GM19463 (cell line): ENCODE measurements around the gene HYDIN.
"Not testable (repeated sequence)": the region's sequence is repeated elsewhere in the genome, so short reads cannot be mapped to it uniquely, and the experiment has no call there.

Experiments used
- ATAC-seq: cut with Tn5 transposase; IDR thresholded peaks from one replicate; pipeline ENCODE4 v1.9.1; 2021; ENCODE audit warnings: mild to moderate bottlenecking, moderate library complexity; ENCODE audit not compliant: unreplicated experiment

Gene HYDIN

DNA sequence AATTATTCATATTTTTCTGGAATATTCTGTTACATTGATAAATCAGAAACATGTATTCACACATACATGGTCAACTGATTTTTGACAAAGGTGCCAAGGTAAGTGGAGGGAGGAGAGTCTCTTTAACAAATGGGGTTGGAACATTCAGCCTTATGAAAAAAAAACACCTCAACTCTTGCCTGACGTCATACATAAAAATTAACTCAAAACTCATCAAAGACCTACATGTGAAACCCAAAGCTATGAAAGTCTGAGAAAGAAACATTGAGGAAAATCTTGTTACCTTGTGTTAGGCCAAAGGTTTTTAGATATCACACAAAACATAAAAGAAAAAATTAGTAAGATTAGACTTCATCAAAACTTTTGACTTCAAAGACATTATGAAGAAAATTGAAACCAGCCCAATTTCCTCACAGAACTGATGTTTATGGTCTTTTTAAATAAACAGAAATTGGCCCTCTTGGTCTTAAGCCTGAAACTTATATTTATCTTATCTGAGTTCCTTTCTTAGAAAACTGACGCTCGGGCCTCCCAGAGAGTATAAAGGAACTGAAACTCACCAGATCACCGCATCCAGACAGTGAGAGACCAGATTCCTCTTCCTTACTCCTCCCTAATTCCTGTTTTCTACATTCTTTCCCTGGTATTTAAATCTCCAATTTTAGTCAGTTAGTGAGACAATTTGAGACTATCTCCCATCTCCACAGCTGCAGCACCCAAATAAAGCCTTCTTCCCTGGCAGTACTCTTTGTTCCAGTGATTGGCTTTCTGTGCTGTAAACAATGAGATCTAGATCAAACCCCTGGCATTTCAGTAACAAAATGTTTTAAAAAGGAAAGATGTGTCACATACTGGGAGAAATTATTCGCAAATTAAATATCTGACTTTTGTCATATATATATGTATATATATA is 4.0 kb downstream of the HYDIN start:
- no peak for ATAC-seq

DNA sequence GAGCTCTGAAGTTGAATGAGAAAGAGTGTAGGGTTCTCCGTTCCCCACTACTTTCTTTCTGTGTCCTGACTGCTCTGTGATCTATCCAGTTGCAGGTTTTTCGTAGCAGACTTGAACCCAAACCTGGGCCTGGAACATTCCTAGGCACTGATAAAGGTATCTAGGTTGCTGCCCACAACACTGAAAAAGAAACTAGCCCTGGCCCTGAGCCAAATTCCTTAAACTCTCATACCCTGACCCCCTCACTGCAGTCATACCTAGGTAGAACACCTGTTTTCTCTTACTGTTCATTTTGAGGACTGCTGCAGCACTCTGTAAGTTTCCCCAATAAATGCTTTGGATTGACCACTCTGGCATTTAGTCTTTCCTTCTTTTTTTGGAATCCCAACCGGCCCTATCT is 5.4 kb downstream of the HYDIN start:
- ATAC-seq: no peak

DNA sequence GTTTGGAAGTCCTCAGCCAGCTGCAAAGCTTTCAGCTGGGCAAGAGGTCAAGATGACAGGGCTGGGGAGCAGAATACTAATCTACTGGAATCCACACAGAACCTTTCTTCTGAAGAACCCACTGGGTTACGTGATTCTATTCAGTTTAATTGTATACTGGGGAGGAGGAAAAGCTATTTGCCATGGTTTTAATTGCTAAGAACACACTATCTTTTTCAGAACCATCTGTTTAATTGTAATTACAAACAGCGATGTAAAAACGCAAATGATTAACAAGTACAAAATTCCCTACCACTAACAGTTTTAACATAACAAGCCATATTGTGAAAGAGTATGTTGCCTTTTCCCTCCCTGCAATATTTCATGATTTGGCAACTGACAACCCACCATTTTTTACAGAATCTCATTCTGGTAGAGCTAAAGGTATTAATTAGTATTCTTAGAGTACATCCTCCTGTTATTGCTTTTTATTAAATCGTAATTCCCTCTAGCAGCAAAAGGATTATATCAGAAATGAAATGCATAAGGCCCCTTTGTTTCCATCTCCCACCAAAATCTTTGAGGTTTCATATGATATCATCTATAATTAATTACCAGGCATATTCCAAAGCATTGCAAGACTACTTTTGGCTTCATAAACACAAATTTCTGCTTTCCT is 12.1 kb downstream of the HYDIN start:
- no peak for ATAC-seq

DNA sequence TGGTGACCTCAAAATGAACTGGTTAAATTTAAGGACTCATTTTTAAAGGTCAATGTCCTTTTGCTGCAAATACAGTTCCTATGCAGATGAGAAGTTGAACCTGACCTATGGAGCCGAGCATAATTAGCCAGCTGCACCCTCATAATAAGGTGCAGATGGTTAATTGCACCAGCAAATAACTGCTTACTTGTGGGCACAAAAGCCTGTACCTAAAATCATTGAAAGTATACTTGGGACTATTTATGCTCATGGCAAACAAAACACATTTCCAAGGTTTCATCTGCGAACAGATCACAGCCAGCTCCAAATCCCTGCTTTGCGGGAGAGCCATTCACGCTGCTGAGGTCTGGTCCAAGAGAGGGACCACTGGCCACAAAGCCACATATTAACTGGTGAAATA is 13.0 kb downstream of the HYDIN start:
- no peak for ATAC-seq

- no peak for ATAC-seq
These were observed 13.8 kb downstream of the HYDIN start for GRCh38 chr16:71216714-71217113.

DNA sequence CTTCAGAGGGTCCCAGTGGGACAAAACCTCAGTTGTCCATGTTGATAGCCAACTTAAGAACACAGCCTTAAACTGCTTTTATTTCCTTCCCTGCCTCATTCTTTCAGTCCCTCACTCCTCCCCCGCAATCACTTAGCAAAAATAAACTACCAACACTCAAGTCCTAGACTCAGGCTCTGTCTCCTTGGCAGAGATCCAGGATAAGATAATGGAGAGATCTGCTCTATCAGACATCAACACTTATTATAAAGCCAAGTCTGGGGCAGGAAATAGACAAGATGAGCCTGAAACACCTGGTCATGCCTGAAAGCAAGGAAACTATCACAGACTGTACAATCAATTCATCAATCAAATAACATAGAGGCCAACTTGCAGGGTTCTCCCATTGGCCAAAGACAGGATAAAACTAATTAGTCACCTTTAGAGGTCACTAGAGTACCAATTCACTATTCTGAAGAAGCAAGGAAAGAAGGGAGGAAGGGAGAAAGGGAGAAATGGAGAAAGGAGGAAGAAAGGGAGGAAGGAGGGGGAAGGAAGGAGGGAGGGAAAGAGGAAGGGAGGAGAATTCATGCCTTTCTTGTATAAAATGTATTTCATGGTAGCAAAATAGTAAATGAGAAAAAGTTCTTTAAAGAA is 15.7 kb downstream of the HYDIN start:
- ATAC-seq: no peak

DNA sequence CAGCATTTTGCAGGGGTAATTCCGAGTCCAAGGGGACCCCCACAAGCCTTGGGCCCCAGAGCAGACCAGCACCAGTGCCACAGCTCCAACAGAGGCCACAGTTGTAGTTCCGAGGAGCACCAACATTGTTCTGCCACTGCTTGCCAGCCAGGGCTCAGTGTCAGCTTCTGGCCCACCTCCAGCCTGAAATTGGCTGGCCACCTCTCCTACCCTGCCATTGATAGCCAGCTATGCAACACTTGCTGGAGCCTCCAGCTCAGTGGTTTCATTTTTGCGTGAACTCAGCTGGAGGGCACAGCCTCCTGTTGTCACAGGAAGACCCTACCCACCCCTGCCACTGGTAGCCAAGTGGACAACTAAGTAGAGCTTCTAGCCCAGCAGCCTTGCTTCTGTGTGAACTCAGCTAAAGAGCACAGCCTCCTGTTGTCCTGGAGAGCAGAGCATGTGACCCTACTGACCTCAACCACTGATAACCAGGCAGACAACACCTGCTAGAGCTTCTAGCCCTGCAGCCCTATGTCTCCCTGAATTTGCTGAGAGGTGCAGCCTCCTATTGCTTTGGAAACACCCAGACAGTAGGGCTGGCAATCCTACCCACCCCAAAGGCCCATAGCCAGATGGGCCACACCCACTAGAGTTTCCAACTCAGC is 24.9 kb downstream of the HYDIN start:
- no peak for ATAC-seq

DNA sequence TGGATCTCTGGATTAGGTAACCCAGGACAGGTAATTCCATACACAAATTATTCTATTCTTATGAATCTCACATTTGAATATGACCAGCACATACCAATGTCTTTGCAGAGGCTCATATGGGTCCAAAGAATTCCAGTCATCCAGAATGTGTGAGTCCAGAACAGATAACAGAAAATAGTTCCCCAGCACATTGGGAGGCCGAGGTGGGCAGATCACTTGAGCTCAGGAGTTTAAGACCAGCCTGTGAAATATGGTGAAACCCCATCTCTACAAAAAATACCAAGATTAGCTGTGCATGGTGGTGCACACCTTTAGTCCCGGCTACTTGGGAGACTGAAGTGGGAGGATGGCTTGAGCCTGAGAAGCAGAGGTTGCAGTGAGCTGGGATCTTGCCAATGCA is 26.9 kb downstream of the HYDIN start:
- no peak for ATAC-seq

- no peak for ATAC-seq
These were observed 29.0 kb downstream of the HYDIN start for GRCh38 chr16:71201556-71201955.

GRCh38 chr16:71201054-71201453 is 29.5 kb downstream of the HYDIN start:
- no peak for ATAC-seq

DNA sequence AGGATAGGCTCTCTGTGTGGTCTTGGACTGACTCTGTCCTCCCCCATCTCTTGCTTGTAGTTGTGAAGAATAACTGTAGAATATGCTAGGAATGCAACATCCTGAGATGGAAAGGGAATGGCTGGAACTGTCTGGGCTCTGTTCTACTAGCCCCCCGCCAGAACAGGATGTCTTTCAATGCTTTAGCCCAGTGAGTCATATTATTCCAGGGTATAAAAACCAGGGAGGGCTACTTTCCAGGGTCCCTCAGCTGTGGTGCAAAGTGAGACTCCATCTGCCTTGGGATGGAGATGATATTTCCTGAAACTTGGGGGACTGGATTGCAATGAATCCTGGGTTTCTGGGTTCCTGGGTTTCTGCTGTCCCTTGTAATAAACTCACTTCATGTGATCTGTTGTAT is 32.1 kb downstream of the HYDIN start:
- ATAC-seq: no peak

DNA sequence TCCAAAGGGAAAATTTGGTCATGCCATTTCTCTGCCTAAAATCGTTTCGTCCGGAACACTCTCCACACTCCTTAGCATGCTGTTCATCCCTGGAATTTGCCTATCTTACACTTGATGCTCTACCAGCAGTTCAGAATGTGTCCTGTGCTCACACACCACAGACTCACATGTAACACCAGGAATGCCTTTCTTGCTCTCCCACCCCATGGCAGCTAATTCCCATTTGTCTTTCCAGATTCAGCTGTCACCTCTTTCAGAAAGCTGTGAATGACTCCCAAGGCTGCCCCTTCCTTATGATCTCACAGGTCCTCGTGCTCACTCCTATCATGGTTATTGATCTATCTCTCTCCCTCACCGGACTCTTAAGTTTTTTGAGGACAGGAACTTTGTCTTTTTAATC is 38.1 kb downstream of the HYDIN start:
- no peak for ATAC-seq

- ATAC-seq: no peak
These were observed 41.4 kb downstream of the HYDIN start for GRCh38 chr16:71188956-71189712.

DNA sequence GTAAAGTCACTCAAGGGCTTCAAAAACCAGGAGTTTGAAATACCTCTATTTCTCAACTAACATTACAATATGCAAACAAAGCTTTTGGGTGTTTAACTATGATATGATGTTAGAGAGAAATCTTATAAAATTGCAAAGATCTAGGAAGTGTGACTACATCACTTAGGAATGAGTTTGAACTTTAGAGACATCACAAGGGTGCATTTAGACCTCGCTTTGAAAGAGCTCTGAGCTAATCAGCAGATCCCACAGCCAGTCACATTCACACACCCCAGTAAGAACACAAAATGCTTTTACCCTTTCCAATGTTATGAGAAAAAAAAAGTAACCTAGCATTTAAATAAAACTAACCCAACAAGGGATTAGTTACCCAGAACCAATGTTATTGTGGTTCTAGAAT is 45.2 kb downstream of the HYDIN start:
- no peak for ATAC-seq

DNA sequence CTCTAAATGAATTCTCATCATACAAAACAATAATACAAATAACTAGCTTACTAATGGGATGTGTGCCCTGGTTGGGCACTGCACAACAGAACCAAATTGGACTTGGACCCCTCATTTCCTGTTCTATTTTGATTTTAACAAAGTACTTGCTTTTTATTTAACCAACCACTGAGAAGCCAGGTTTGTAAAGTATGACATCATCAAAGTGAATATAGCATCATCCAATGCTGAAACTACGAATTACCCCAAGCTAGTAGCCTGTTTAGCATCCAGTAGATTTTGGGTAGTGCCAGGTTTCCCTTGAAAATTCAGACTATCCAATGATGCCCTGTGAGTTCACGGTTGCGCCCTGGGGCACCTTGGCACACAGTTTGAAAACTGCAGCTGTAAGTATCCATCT is 51.0 kb downstream of the HYDIN start:
- ATAC-seq: no peak

DNA sequence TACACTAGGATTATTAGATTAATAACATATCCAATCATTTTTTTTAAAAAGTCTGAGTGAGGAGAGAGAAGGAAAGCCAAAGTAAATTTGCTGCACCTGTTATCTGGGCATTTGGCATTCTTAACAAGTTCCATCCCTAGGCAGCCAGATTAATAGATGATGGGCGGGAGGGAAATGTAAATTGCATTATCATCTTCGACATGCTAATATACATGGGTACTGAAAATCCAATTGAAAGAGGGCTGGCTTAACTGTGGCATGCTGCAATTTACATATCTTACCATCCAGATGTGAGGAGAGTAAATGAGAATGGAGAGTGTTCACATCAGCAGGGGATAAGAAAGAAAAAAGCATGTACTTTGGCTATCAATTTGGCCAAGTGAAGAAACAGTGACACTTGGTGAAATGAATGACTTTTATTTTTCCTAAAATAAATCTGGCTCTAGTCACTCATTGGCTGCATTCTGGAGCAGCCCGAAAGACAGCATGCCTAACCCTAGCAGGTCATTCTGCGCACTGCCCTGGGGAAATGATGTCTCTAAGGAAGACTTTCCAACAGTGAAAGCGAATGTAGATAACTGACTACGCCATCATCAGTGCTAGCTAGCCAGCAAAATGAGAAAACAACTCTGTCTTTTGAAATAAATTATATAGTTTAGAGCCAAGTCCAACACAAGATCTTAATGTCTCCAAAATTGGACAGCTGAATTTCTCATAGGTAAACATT is 57.9 kb downstream of the HYDIN start:
- no peak for ATAC-seq

GRCh38 chr16:71161007-71161406 is 69.5 kb downstream of the HYDIN start:
- not testable (repeated sequence) for ATAC-seq

DNA sequence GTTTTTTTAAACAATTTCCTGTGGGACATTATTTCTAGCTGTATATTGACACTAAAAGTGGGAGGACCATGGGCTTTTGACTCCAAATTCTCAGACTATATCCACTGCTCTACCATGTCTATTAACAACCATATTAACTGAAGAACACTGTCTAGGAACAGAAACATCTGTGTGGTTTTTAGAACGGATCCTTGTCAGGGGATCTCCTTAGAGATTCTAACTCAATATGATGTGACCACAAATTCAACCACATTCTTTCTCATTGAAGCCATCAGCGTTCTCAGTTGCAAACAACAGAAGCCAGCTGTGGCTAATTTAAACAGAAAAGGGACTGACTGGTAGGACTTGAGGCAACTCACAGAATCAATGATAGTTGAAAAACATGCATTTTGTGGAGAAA is 73.2 kb downstream of the HYDIN start:
- ATAC-seq: not testable (repeated sequence)

DNA sequence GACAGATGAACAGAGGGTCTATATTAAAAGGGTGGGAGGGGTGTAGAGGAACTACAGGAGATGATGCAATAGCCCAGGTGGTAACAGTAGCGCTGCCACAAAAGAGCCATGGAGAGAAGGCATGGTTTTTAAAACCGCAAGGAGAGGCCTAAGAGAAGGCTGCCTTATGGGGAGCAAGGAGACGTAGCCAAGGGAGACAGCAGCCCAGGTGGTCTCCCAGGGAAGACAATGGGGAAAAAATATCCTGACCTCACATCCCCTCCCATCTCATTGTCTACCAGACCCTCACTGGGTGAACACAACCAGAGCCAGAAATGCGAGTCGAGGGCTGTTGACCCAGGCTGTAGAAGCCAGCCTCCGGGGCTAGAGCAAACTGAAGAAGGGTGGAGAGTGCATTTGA is 77.2 kb downstream of the HYDIN start:
- ATAC-seq: not testable (repeated sequence)

- ATAC-seq: not testable (repeated sequence)
These were observed 78.9 kb downstream of the HYDIN start for GRCh38 chr16:71151654-71152053.
